Measurements from ENCODE around the gene CNKSR1.
A peak's percentile ranks its signal among the peaks of the same experiment; 100 is the strongest.

Gene CNKSR1

GRCh38 chr1:26177182-26177684 is at the start of gene CNKSR1:
CNKSR1 (plus strand) TSS chr1:26177491; CDS start chr1:26177548, 57 bp downstream.
- peak; percentile 70 for DNase-seq (ENCODE audit: low spot score)

GRCh38 chr1:26129778-26130177 is 47.5 kb upstream of the CNKSR1 start:
- DNase-seq (ENCODE audit: low spot score), result no peak

- DNase-seq (ENCODE audit: low spot score), result no peak
Measured at GRCh38 chr1:26130695-26131094, 46.6 kb upstream of the CNKSR1 start.

- no peak for DNase-seq (ENCODE audit: low spot score)
Measured at GRCh38 chr1:26132128-26132833, 45.0 kb upstream of the CNKSR1 start.

- DNase-seq (ENCODE audit: low spot score), result no peak
Measured at GRCh38 chr1:26132834-26133167, 44.5 kb upstream of the CNKSR1 start.

- no peak for DNase-seq (ENCODE audit: low spot score)
Measured at GRCh38 chr1:26134466-26134865, 42.8 kb upstream of the CNKSR1 start.

GRCh38 chr1:26138974-26139558 is 38.2 kb upstream of the CNKSR1 start:
- DNase-seq (ENCODE audit: low spot score), result no peak

- no peak for DNase-seq (ENCODE audit: low spot score)
Measured at GRCh38 chr1:26142159-26142558, 35.1 kb upstream of the CNKSR1 start.

- peak; percentile 78 for DNase-seq (ENCODE audit: low spot score)
Measured at GRCh38 chr1:26145041-26145959, 32.0 kb upstream of the CNKSR1 start.

GRCh38 chr1:26145960-26146294 is 31.4 kb upstream of the CNKSR1 start:
- DNase-seq (ENCODE audit: low spot score), result no peak

- DNase-seq (ENCODE audit: low spot score), result no peak
Measured at GRCh38 chr1:26148887-26149286, 28.4 kb upstream of the CNKSR1 start.

GRCh38 chr1:26153966-26154532 is 23.2 kb upstream of the CNKSR1 start:
- DNase-seq (ENCODE audit: low spot score), result no peak

GRCh38 chr1:26154750-26155149 is 22.5 kb upstream of the CNKSR1 start:
- no peak for DNase-seq (ENCODE audit: low spot score)

GRCh38 chr1:26155370-26156284 is 21.7 kb upstream of the CNKSR1 start:
- DNase-seq (ENCODE audit: low spot score), result no peak

- no peak for DNase-seq (ENCODE audit: low spot score)
Measured at GRCh38 chr1:26156285-26157038, 20.8 kb upstream of the CNKSR1 start.

GRCh38 chr1:26158271-26158907 is 18.9 kb upstream of the CNKSR1 start:
- DNase-seq (ENCODE audit: low spot score), result no peak

- DNase-seq (ENCODE audit: low spot score), result no peak
Measured at GRCh38 chr1:26158908-26159742, 18.2 kb upstream of the CNKSR1 start, which contains the start of gene FAM110D. FAM110D (plus strand) TSS chr1:26159079; CDS start chr1:26161292, 2,213 bp downstream.

GRCh38 chr1:26159743-26160039 is 17.6 kb upstream of the CNKSR1 start:
- no peak for DNase-seq (ENCODE audit: low spot score)
